Spleen (tissue), 7 donors: ENCODE data around the gene WDFY4.

Experiments used
- POLR2A ChIP-seq, 3 donors: fragments of 450-650 bp; IDR thresholded peaks; one replicate each; pipeline ENCODE4 v1.5.1; 2017; ENCODE audit warnings: antibody characterized with exemption in 3 of 3, mild to moderate bottlenecking in 1 of 3
- POLR2AphosphoS5 ChIP-seq, 3 donors: sonication (generic); formaldehyde crosslinking; IDR thresholded peaks; one replicate each; pipeline ENCODE4 v1.5.1; 2017; ENCODE audit warnings: antibody characterized with exemption in 3 of 3
- TF ChIP-seq, protein P1 (sequence below), 11 experiments: fragments of 200-600 bp in 7 of 11; fragments of 450-650 bp in 4 of 11; sonication (generic) in 4 of 11; IDR thresholded peaks in 8 of 11; conservative IDR thresholded peaks in 3 of 11; 1 replicate in 7 of 11; 2 replicates in 4 of 11; pipeline versions ENCODE4 v1.4.0 to v1.8.0; 2016 to 2021; ENCODE audit warnings: antibody characterized with exemption in 11 of 11, inconsistent platforms in 4 of 11, mild to moderate bottlenecking in 1 of 11
- donor health status: DM: no; HTN: no; CAD: no; lungs with moderate emphysema.
- donor health status: DM: no; HTN: no; CAD: no.
- donor health status: DM: no; HTN: no; CAD: no.

DNA sequence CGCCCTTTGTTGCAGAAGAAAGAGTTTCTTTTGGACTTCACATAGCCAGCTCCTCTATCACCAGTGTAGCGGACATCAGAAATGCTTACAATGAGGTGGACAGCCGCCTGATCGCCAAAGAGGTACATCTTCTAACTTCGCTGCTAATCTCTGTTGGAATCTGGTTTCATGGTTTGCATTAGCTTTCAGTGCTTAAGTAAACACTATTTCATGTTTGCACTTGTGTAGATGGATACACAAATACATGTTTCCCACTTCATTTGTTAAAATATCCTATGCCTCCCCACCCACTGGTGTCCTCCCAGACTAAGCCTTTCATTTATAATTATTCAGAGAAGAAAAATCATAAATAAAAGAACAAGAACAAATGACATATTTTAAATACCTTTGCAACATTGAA lies 103.9 kb downstream of the WDFY4 start:
- TF ChIP-seq, protein P1, sequence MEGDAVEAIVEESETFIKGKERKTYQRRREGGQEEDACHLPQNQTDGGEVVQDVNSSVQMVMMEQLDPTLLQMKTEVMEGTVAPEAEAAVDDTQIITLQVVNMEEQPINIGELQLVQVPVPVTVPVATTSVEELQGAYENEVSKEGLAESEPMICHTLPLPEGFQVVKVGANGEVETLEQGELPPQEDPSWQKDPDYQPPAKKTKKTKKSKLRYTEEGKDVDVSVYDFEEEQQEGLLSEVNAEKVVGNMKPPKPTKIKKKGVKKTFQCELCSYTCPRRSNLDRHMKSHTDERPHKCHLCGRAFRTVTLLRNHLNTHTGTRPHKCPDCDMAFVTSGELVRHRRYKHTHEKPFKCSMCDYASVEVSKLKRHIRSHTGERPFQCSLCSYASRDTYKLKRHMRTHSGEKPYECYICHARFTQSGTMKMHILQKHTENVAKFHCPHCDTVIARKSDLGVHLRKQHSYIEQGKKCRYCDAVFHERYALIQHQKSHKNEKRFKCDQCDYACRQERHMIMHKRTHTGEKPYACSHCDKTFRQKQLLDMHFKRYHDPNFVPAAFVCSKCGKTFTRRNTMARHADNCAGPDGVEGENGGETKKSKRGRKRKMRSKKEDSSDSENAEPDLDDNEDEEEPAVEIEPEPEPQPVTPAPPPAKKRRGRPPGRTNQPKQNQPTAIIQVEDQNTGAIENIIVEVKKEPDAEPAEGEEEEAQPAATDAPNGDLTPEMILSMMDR (IDR thresholded peaks at IDR 0.05 in 8 of 11, conservative IDR thresholded peaks at IDR 0.05 in 3 of 11) = no peak
- TF ChIP-seq POLR2A (IDR thresholded peaks at IDR 0.05) (no peak), POLR2AphosphoS5 (IDR thresholded peaks at IDR 0.05) (no peak)
